NCI-H1092 treated with DMSO at 0.1 percent for 48 hours (cell line): ENCODE results near the gene MOB3B.

Source experiments
- DNase-seq: peaks from one replicate; lab custom pipeline; 2025; lab: John Stamatoyannopoulos, UW

MOB3B gene

DNA sequence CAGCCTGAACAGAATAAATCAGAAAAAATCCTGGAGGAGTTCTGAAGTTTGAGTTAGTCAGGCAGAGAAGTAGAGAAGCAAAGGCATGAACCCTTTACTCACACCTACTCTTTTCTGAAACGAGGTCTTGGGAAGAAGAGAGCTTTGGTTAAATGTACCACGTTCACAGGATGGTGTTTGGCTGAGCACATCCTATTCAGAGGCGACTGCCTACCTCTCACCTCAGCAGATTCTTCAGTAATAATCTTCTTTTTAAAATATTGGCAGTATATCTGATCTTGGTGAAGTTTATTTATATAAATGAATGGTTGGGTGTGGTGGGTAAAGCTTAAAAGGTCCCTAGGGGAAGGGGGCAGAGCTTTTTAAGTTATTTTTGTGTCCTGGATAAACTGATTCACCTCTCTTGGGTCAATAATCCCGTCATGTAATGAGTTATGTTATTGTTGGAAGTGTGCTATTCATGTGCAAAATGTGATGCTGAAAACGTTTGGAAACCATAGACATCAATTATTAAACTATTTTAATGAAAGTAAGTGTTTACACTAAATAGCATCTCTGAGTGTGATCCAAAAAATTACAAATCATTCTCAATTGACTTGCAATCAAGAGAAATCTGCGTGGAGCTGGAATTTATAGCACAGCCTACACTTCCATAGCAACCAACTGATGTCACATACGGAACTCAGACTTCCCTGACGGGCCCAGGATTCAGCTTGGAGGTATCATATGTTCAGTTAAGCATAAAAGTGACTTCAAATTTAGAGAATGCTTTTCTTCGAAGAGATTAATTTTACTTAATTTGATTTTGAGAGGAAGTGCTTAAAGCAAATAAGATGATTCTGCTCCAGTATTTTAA lies 138.3 kb downstream of the MOB3B start:
- no peak for DNase-seq

- DNase-seq: no peak
Observed at GRCh38 chr9:27388150-27388549, 141.5 kb downstream of the MOB3B start.

DNA sequence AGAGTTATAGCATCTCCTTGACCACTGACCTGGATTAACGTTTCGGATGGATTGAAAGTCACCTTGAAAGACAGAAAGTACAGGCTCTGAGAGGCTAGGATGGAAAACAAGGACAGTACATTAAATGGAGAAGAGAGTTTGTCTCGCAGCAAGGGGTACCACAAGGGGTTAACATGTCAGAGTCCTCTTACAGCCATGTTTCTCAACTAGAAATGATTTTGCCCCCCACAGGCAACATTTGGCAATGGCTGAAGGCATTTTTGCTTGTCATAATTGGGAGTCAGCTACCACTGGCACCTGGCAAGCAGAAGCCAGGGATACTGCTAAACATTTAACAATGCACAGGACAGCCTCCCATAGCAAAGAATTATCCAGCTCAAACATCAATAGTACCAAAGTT lies 141.9 kb downstream of the MOB3B start:
- no peak for DNase-seq

- DNase-seq: no peak
Observed at GRCh38 chr9:27386571-27387091, 143.0 kb downstream of the MOB3B start.

DNA sequence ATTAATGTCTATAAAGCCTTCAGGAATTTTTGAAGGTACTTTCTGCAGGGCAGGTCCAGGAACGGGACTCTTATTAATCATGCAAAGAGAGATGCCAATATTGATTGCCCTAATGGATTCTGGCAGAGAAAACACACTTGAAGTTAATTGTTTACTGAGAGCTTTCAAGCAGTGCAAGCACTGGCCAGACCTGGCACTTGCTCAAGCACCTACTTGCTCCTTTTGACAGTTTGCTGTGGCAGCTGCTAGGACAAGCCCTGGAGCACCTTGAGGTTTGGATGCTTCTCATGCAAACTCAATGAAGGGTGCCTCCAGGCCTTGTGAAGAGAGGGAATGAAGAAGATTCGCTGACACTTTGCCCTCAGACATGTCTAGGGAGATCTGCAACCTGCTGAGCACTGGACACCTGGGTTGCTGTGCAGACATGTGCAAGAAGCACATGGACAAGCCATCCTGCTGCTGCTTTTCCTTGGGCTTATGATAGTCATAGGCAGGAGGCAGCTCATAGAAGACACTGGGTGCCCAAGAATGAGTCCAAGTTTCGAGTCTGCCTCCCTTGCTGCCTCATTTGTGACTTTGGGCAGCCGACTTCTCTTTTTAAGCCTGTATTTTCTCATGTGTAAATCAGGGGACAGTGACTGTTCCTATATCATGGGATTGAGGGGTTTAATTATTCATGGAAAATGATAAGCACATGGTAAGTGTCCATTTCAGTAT lies 143.8 kb downstream of the MOB3B start:
- peak; percentile 63 for DNase-seq

DNA sequence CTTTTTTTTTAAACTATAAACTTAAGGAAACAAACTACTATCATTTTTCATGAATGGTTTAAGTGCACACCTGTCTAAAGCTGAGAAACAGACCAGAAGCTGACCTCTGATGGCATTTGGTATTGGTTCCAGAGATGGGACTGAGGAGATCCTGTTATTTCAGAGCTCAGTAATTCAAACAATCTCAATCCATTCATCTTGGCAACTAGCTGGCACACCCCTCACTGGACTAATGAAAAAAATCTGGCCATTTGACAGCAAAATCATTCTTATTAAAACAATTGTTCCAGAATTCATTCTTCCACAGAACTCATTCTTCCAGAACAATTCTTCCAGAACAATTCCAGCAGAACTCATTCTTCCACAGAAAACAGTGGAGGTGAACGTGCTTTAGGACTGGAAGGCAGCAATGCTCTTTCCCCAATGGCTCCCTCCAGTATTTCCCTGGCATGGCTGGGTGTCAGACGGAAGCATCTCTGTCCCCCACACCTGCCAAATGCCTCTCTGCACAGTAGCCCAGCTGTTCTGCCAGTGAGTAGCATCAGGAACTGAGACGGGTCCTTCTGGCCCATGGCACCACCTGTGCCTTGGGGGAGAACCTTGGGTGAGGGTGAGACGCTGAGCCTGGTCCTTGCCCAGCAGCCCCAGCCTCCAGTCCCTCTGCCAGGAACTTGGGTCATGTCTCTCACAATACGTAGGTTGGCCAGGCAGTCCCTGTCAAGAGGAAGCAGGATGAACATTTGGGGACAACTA lies 145.2 kb downstream of the MOB3B start:
- no peak for DNase-seq

DNA sequence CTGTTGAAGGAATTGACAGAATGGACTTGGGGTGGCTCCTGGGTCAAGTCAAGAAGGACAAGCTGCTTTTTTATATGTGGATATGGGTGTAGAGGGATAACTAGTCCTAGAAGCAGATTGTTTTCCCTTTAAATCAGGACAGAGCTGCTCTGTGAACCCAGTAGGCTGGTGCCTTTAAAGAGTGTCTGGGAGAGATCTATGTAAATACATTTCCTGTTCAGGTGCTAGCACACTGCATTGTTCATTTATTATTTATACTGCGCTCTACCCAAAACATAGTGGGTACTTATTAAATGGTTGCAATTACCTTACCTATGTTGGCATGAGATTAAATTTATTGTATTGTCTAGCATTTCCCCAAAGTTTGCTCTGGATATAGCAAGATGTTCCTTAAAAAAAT lies 146.1 kb downstream of the MOB3B start:
- no peak for DNase-seq

- no peak for DNase-seq
Observed at GRCh38 chr9:27382975-27383374, 146.6 kb downstream of the MOB3B start.

GRCh38 chr9:27382308-27382707 lies 147.3 kb downstream of the MOB3B start:
- no peak for DNase-seq

GRCh38 chr9:27379311-27380251 lies 150.0 kb downstream of the MOB3B start:
- DNase-seq: no peak

GRCh38 chr9:27377811-27378456 lies 151.7 kb downstream of the MOB3B start:
- DNase-seq: no peak

DNA sequence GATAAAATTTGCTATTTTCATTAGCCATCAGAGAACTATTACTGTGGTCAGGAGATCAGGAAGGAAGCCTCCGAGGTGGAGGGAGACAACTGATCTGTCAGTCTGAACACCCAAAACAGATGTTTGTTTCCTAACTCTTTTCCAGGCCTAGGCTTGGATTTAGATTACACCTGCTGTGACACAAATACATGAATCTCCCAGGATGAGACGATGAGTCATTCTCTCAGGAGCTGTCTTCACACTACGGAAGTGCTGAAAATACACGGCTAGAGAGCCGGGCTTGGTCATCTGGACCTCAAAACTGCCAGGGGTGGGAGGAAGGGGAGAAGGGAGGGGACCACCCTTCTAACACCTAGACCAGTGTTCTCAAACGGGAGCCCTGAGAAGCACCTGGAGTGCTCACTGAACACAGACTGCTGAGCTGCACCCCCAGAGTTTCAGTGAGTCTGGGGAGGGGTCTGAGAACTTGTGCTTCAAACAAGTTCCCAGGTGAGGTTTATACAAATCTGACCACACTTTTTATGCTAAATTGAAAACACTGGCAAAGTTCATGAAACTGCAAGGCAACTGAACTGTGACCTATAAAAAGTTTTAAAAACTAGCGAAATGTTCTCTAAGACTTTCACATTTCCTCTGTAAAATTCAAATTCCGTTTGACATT lies 152.3 kb downstream of the MOB3B start:
- DNase-seq: no peak

- DNase-seq: no peak
Observed at GRCh38 chr9:27373851-27374250, 155.8 kb downstream of the MOB3B start.

DNA sequence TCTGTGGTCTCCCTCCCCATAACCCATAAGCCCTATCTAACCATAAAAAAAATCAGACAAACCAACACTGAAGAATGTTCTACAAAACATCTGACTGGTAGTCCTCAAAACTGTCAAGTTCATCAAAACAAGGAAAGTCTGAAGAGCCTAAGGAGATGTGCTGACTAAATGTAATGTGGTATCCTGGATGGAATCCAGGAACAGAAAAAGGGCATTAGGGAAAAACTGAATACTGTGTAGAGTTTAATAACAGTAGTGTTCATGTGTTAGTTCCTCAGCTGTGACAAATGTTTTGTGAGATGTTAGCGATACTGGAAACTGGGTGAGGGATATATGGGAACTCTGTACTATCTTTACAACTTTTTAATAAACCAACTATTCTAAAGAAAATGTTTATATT lies 157.0 kb downstream of the MOB3B start:
- no peak for DNase-seq

- peak; percentile 28 for DNase-seq
Observed at GRCh38 chr9:27371382-27371781, 158.2 kb downstream of the MOB3B start.

DNA sequence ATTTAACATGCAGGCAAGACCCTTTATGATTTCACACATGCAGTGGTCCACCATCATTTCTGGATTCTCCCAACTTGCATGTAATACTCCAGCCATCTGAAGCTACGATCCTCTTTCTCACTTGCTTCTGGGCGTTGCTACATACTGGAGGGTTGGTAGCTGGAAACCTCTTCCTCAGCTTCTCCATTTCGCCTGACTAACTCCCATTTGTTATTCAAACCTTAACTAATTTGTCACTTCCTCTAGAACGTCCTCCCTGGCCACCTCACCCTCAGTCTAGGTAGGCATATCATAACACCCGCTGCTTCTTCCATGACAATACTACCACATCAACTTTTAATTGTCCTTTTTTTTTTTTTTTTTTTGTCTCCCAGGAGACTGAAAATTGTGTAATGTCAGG lies 160.0 kb downstream of the MOB3B start:
- DNase-seq: no peak

DNA sequence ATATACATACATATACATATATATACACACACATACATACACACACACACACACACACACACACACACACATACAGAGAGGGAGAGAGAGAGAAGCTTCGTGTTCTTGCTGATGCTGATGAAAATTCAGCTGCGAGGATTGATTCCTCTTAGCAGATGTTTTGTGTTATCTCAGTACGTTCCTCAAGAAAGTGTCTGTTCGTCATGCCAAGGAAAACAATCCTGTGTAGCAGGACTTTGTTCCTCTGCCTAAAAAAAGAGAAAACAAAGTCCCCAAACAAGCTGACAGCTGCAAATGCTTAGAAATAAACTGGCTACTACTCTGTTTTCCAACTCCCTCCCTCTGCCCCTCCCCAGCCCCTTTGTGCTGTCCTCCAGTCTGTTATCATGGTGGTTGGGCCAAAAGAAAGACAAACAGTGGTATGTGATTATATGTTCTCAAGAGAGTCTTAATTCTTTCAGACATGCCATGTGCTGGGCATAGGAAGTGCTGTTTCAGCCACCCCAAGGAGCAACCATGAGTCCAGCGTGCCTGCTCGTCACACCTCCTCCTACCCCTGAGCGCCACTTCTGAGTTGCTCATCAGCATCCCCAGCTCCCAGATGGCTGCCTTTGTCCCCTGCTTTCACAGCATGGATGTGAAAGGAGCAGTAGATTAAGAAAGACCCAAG lies 161.2 kb downstream of the MOB3B start:
- no peak for DNase-seq

- DNase-seq: no peak
Observed at GRCh38 chr9:27367921-27368315, 161.7 kb downstream of the MOB3B start.

DNA sequence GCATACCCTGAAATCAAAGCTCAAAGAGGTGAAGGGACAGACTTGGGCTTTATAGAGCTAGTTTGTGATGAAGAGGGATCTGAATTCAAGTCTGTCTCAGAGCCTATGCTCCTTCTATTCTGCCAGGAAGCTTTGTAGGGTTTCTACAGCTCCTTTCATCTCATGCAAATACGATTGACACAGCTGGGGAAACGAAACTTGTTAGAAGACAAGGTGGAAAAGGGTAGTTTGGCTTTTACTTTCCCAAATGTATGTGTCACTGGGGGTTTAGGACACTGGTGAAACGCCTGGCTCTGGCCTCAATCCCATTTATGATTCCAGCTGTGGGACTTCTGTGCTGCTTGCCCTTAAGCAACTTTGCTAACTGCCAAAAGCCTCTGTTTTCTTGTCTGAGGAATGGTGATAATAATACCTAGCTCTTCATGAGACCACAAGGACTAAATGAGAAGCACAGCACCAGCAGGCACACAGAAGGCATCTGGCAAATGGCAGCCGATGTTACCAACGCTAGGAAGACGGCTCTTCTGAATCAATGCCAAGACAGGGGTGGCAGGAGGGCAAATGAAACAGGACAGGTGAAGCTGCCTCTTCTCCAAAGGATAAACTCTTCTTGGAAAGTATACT lies 162.3 kb downstream of the MOB3B start:
- DNase-seq: no peak
